Activated CD8-positive, alpha-beta memory T cell treated with anti-CD3 and anti-CD28 coated beads for 1 hour (primary cell): Measurements from ENCODE around the gene AHNAK.
A peak's percentile ranks its signal among the peaks of the same experiment; 100 is the strongest.
"Not testable (repeated sequence)": the region's sequence is repeated elsewhere in the genome, so short reads cannot be mapped to it uniquely, and the experiment has no call there.

Source experiments
- DNase-seq, 2 donors: peaks; one replicate each; pipeline ENCODE4 v3.0.0-alpha.2; 2020; ENCODE audit warnings: low read depth in 1 of 2; ENCODE audit errors: extremely low read depth in 1 of 2

AHNAK gene

GRCh38 chr11:62394825-62395538 lies 151.6 kb downstream of the AHNAK start:
- DNase-seq, result peak in 1 of 2 donors; percentile 14

- no peak for DNase-seq
Observed at GRCh38 chr11:62393735-62394134, 152.9 kb downstream of the AHNAK start.

DNA sequence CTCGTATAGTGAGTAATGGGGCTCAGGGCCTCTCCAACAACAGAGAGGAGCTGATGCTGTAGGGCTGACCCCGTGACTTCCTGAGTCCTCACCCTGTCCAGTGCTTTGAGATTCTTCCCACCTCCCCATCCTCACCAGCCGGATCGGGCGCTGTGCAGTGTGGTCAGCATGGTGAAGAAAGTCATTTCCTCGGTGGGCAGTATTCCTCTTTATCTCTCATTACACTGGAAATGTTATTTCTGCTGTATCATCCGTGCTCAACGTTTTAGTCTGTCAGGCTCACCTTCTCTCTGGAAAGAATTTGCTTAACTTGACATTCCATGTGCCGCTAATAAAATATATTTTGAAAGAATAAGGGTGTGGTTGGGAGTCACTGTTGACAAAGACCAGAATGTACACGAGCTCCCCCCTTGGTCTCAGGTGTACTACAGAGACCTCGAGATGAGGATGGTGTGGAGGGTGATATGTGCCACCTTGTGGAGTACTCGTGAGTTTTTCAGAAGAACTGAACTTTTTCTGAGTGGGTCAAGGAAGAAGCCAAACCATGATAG lies 153.5 kb downstream of the AHNAK start:
- no peak for DNase-seq

GRCh38 chr11:62392506-62392905 lies 154.1 kb downstream of the AHNAK start:
- no peak for DNase-seq

GRCh38 chr11:62391642-62392425 lies 154.8 kb downstream of the AHNAK start:
- DNase-seq, result no peak

GRCh38 chr11:62390722-62391121 lies 155.9 kb downstream of the AHNAK start:
- DNase-seq, result no peak

DNA sequence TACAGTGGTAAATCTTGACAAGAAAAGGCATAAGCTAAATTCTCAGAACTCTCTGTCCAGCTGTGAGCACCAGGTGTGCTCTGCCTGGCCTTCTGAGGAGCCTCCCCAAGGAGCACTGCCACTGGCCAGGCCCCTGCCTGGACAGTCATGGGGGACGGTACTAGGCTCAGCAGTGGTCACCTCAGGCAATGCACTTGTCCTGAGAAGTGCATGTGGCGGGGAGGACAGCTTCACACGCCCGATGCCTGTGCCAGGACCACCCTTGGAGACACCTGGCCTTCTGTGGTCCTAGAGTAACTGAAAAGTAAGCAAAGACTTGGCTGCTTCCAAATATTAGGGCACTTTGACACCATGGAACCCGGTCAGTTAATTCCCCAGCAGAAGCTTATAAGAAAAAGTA lies 156.4 kb downstream of the AHNAK start:
- DNase-seq, result no peak

DNA sequence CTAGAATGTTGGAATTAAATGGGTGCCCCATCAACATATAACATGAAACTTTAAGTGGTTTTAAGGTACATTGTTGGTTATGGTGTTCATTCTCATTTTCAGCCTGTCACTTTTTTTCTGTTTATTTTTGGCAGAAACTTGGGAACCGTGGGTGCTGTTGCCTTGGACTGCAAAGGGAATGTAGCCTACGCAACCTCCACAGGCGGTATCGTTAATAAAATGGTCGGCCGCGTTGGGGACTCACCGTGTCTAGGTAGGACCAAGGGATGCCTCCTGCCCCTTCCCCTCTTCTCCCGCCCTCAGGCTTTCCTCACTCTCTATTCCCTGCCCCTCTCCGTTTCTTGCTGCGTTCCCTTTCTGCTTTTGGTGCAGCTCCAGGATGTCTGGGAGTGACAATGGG lies 157.6 kb downstream of the AHNAK start:
- no peak for DNase-seq

DNA sequence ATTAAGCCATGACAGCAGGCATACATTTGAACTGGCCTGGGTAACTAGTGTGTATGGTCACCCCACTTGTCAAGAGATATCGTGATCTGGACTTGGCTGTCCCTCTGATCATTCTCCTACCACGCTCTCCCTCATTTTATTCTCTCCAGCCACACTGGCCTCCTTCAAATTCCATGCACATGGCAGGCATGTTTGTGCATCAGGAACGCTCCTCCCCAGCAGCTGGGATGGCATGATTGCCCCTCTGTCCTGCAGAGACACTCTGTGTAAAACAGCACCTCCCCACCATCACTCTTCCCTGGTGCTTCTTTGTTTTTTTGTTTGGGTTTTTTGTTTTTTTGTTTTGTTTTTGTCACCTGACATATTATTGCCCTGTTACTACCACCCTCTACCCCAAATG lies 159.2 kb downstream of the AHNAK start:
- DNase-seq, result no peak

DNA sequence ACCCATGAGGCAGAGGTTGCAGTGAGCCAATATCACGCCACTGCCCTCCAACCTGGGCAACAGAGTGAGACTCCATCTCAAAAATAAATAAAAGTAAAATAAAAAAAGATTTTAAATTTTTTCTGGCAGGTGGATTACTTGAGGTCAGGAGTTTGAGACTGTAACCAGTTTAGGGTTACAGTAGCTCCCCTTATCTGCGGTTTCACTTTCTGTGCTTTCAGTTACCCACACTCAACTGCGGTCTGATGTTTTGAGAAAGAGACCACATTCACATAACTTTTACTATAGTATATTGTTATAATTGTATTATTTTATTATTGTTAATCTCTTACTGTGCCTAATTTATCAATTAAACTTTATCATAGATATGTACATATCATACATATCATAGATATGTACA lies 160.5 kb downstream of the AHNAK start:
- DNase-seq, result not testable (repeated sequence)

DNA sequence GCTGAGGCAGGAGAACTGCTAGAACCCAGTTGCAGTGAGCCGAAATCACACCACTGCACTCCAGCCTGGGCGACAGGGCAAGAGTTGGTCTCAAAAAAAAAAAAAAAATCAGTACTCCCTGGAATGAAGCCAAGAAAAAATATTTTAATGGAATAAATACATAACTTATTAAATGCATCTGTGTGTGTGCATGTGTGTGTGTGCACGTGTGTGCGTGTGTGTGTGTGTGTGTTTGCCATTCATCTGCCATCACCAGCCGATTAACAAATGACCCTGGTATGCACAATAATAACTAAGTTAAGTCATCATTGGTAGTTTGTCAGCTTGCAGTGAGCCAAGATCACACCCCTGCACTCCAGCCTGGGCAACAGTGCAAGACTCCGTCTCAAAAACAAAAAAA lies 162.8 kb downstream of the AHNAK start:
- no peak for DNase-seq
